T-helper 1 cell treated with Interleukin-12 subunit alpha and Interleukin-12 subunit beta and Interleukin-4 antibody, amounts not matched to agents 30 μg/mL and 1 μg/mL, for 36 hours (primary cell): ENCODE results near the gene SSBP3.

Experiments
- H3K27ac Mint-ChIP-seq: one replicate; pipeline ENCODE4 v1.8.0; 2021; ENCODE audit warnings: mild to moderate bottlenecking, mixed read lengths
- H3K27me3 Mint-ChIP-seq: one replicate; pipeline ENCODE4 v1.8.0; 2021; ENCODE audit warnings: low read depth, mixed read lengths
- H3K36me3 Mint-ChIP-seq: one replicate; pipeline ENCODE4 v1.8.0; 2021; ENCODE audit warnings: low read depth, mixed read lengths
- H3K4me1 Mint-ChIP-seq: one replicate; pipeline ENCODE4 v1.8.0; 2021; ENCODE audit warnings: low read depth, mixed read lengths
- H3K4me3 Mint-ChIP-seq: one replicate; pipeline ENCODE4 v1.8.0; 2021; ENCODE audit warnings: mild to moderate bottlenecking, moderate library complexity, mixed read lengths
- H3K9me3 Mint-ChIP-seq: one replicate; pipeline ENCODE4 v1.8.0; 2021; ENCODE audit warnings: mixed read lengths

SSBP3 gene

DNA sequence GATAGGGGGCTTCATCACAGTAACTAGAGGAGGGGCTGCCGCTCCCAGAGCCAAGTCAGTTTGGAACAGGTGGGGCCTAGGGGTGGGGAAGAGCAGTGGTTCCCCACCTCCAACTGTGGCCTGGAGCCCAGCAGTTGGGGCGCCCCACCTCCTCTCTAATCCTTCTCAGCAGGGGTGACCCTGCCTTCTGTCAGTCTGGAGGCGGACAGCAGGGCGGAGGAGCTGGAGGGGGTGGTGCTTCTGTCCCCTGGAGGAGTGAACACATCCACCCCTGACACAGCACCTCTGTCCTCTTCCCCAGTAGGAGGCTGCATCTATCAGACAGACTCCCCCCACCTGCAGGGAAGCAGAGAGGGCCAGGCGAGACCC is 132.4 kb downstream of the SSBP3 start:
- no peaks in the 10 kb centered on the region for H3K27me3 Mint-ChIP-seq
- no peak overlapping the region for H3K4me3 Mint-ChIP-seq
- peaks cover 47% of the 10 kb centered on the region for H3K4me1 Mint-ChIP-seq
- H3K27ac Mint-ChIP-seq, result no peak overlapping the region
- H3K36me3 Mint-ChIP-seq, result peaks cover 15% of the 10 kb centered on the region
- H3K9me3 Mint-ChIP-seq, result no peaks in the 10 kb centered on the region

GRCh38 chr1:54273092-54273794 is 133.0 kb downstream of the SSBP3 start:
- H3K4me3 Mint-ChIP-seq, result no peak overlapping the region
- H3K9me3 Mint-ChIP-seq, result no peaks in the 10 kb centered on the region
- peaks cover 46% of the 10 kb centered on the region for H3K4me1 Mint-ChIP-seq
- no peaks in the 10 kb centered on the region for H3K27me3 Mint-ChIP-seq
- H3K27ac Mint-ChIP-seq, result no peak overlapping the region
- H3K36me3 Mint-ChIP-seq, result peaks cover 15% of the 10 kb centered on the region

GRCh38 chr1:54272772-54273091 is 133.5 kb downstream of the SSBP3 start:
- Mint-ChIP-seq H3K4me1 (peaks cover 42% of the 10 kb centered on the region), H3K4me3 (no peak overlapping the region), H3K27me3 (no peaks in the 10 kb centered on the region), H3K9me3 (no peaks in the 10 kb centered on the region), H3K36me3 (peaks cover 15% of the 10 kb centered on the region), H3K27ac (no peak overlapping the region)

DNA sequence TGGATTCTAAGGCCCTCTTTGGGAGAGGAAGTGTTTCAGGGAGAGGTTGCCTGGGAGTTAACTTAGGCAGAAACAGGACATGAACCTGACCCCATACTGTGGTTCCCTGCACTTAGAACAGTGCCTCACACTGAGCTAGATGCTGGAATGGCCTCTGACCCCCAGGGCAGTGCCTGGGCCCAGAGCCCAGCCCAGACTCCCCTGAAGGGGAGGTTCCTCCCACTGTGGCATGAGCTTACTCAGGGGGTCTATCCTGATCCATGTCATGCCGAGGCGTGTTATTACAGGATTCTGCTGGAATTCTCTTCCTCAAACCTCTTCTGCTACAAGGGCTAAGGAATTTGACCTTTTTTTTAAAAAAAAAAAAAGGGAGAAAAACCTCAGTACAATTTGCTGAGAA is 134.1 kb downstream of the SSBP3 start:
- Mint-ChIP-seq H3K36me3 (peaks cover 10% of the 10 kb centered on the region), H3K27me3 (no peaks in the 10 kb centered on the region), H3K4me1 (peaks cover 39% of the 10 kb centered on the region), H3K4me3 (no peak overlapping the region), H3K27ac (no peak overlapping the region), H3K9me3 (no peaks in the 10 kb centered on the region)

GRCh38 chr1:54271341-54271740 is 134.9 kb downstream of the SSBP3 start:
- H3K27ac Mint-ChIP-seq, result peak overlapping the region; percentile 62
- H3K9me3 Mint-ChIP-seq, result no peaks in the 10 kb centered on the region
- no peaks in the 10 kb centered on the region for H3K27me3 Mint-ChIP-seq
- no peak overlapping the region for H3K4me3 Mint-ChIP-seq
- H3K36me3 Mint-ChIP-seq, result peaks cover 4% of the 10 kb centered on the region
- peaks cover 33% of the 10 kb centered on the region for H3K4me1 Mint-ChIP-seq

- Mint-ChIP-seq H3K27ac (peak overlapping the region; percentile 20), H3K27me3 (no peaks in the 10 kb centered on the region), H3K36me3 (peaks cover 4% of the 10 kb centered on the region), H3K9me3 (no peaks in the 10 kb centered on the region), H3K4me1 (peaks cover 30% of the 10 kb centered on the region), H3K4me3 (no peak overlapping the region)
These were observed 135.7 kb downstream of the SSBP3 start for GRCh38 chr1:54270543-54270942.

GRCh38 chr1:54268762-54269297 is 137.4 kb downstream of the SSBP3 start:
- Mint-ChIP-seq H3K27ac (no peak overlapping the region), H3K4me3 (no peak overlapping the region), H3K4me1 (peaks cover 29% of the 10 kb centered on the region), H3K36me3 (peaks cover 10% of the 10 kb centered on the region), H3K27me3 (no peaks in the 10 kb centered on the region), H3K9me3 (no peaks in the 10 kb centered on the region)

GRCh38 chr1:54267815-54268761 is 138.1 kb downstream of the SSBP3 start:
- Mint-ChIP-seq H3K36me3 (peaks cover 11% of the 10 kb centered on the region), H3K4me1 (peaks cover 33% of the 10 kb centered on the region), H3K27me3 (no peaks in the 10 kb centered on the region), H3K4me3 (no peak overlapping the region), H3K27ac (peak overlapping the region; percentile 26), H3K9me3 (no peaks in the 10 kb centered on the region)

- no peak overlapping the region for H3K4me3 Mint-ChIP-seq
- H3K36me3 Mint-ChIP-seq, result peaks cover 11% of the 10 kb centered on the region
- no peaks in the 10 kb centered on the region for H3K9me3 Mint-ChIP-seq
- no peak overlapping the region for H3K27ac Mint-ChIP-seq
- H3K27me3 Mint-ChIP-seq, result no peaks in the 10 kb centered on the region
- peaks cover 29% of the 10 kb centered on the region for H3K4me1 Mint-ChIP-seq
These were observed 139.3 kb downstream of the SSBP3 start for GRCh38 chr1:54266908-54267307.

GRCh38 chr1:54266195-54266594 is 140.0 kb downstream of the SSBP3 start:
- peaks cover 29% of the 10 kb centered on the region for H3K4me1 Mint-ChIP-seq
- H3K9me3 Mint-ChIP-seq, result no peaks in the 10 kb centered on the region
- no peak overlapping the region for H3K4me3 Mint-ChIP-seq
- H3K36me3 Mint-ChIP-seq, result peaks cover 15% of the 10 kb centered on the region
- no peaks in the 10 kb centered on the region for H3K27me3 Mint-ChIP-seq
- H3K27ac Mint-ChIP-seq, result no peak overlapping the region

GRCh38 chr1:54265659-54266058 is 140.5 kb downstream of the SSBP3 start:
- Mint-ChIP-seq H3K4me3 (no peak overlapping the region), H3K36me3 (peaks cover 16% of the 10 kb centered on the region), H3K27ac (no peak overlapping the region), H3K9me3 (no peaks in the 10 kb centered on the region), H3K4me1 (peaks cover 29% of the 10 kb centered on the region), H3K27me3 (no peaks in the 10 kb centered on the region)

GRCh38 chr1:54265126-54265525 is 141.1 kb downstream of the SSBP3 start:
- H3K27me3 Mint-ChIP-seq, result no peaks in the 10 kb centered on the region
- peak overlapping the region; percentile 28 for H3K27ac Mint-ChIP-seq
- peaks cover 29% of the 10 kb centered on the region for H3K4me1 Mint-ChIP-seq
- no peak overlapping the region for H3K4me3 Mint-ChIP-seq
- H3K9me3 Mint-ChIP-seq, result no peaks in the 10 kb centered on the region
- peaks cover 15% of the 10 kb centered on the region for H3K36me3 Mint-ChIP-seq

DNA sequence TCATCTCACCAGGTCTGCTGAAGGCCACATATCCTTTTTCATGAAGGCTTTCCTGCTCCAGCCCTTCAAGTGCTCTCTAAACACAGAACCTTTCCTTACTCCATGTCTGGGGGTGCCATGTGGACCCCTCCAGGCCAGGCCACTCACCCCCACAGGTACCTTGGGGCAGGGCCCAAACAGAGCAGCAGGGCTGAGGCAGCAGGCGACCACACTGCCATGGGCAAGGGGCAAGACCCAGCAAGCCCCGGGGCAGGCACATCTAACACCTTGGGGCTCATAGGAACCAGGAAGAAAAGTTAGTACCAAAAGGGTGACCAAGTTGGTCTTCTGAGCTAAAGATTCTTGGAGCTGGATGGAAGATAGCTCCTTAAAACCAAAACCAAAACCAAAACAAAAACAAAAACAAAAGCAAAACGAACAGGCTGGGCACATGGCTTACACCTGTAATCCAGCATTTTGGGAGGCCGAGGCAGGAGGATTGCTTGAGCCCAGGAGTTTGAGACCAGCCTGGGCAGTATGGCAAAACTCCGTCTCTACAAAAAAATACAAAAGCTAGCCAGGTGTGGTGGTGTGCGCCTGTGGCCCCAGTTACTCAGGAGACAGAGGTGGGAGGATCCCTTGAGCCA is 142.5 kb downstream of the SSBP3 start:
- Mint-ChIP-seq H3K4me3 (no peak overlapping the region), H3K4me1 (peaks cover 21% of the 10 kb centered on the region), H3K27me3 (no peaks in the 10 kb centered on the region), H3K27ac (peak overlapping the region; percentile 79), H3K36me3 (peaks cover 14% of the 10 kb centered on the region), H3K9me3 (no peaks in the 10 kb centered on the region)

- H3K9me3 Mint-ChIP-seq, result no peaks in the 10 kb centered on the region
- H3K4me3 Mint-ChIP-seq, result no peak overlapping the region
- H3K36me3 Mint-ChIP-seq, result peaks cover 18% of the 10 kb centered on the region
- no peak overlapping the region for H3K27ac Mint-ChIP-seq
- H3K4me1 Mint-ChIP-seq, result peaks cover 23% of the 10 kb centered on the region
- no peaks in the 10 kb centered on the region for H3K27me3 Mint-ChIP-seq
These were observed 143.9 kb downstream of the SSBP3 start for GRCh38 chr1:54262244-54262643.
